DOHH2 (cell line): Measurements from ENCODE around the gene SH3RF2.
A peak's percentile ranks its signal among the peaks of the same experiment; 100 is the strongest.

Source experiments
- H3F3A ChIP-seq: fragments of 200-600 bp; sonication (generic), shearing (Covaris generic); 2 replicates; pipeline ENCODE4 v1.6.0; 2016; ENCODE audit warnings: antibody characterized with exemption, mild to moderate bottlenecking; ENCODE audit not compliant: control insufficient read depth, insufficient read depth
- H3K27ac ChIP-seq: fragments of 200-600 bp; sonication (generic); 2 replicates; pipeline ENCODE4 v1.5.1; 2014; ENCODE audit warnings: low read depth, mild to moderate bottlenecking, low read length, moderate library complexity
- H3K27me3 ChIP-seq: fragments of 200-600 bp; sonication (generic); 2 replicates; pipeline ENCODE4 v1.6.1; 2014; ENCODE audit warnings: mild to moderate bottlenecking, low read length, mixed read lengths; ENCODE audit not compliant: control insufficient read depth
- H3K36me3 ChIP-seq: fragments of 200-600 bp; sonication (generic); 2 replicates; pipeline ENCODE4 v1.6.1; 2014; ENCODE audit warnings: mild to moderate bottlenecking, low read length, moderate library complexity, mixed read lengths; ENCODE audit not compliant: control insufficient read depth
- H3K4me1 ChIP-seq: fragments of 200-600 bp; sonication (generic); 2 replicates; pipeline ENCODE4 v1.6.1; 2014; ENCODE audit warnings: mild to moderate bottlenecking, low read length, mixed read lengths; ENCODE audit not compliant: control insufficient read depth
- H3K4me2 ChIP-seq: fragments of 200-600 bp; sonication (generic); 2 replicates; pipeline ENCODE4 v1.6.0; 2014; ENCODE audit warnings: mild to moderate bottlenecking, low read length, moderate library complexity
- H3K4me3 ChIP-seq: fragments of 200-600 bp; sonication (generic); 2 replicates; pipeline ENCODE4 v1.5.1; 2014; ENCODE audit warnings: mild to moderate bottlenecking, low read length, mixed read lengths
- H3K79me2 ChIP-seq: fragments of 200-600 bp; sonication (generic); 2 replicates; pipeline ENCODE4 v1.6.1; 2014; ENCODE audit warnings: mild to moderate bottlenecking, low read length, mixed read lengths; ENCODE audit not compliant: control insufficient read depth
- H3K9me2 ChIP-seq: fragments of 200-600 bp; sonication (generic); replicated peaks from 2 replicates; pipeline ENCODE4 v1.6.1; 2014; ENCODE audit warnings: mild to moderate bottlenecking, low read length, mixed read lengths; ENCODE audit not compliant: control insufficient read depth
- H3K9me3 ChIP-seq: fragments of 200-600 bp; sonication (generic); 2 replicates; pipeline ENCODE4 v1.6.1; 2014; ENCODE audit warnings: antibody characterized with exemption, low read length, mixed read lengths; ENCODE audit not compliant: control insufficient read depth, insufficient read depth
- H4K20me1 ChIP-seq: fragments of 200-600 bp; sonication (generic); 2 replicates; pipeline ENCODE4 v1.6.0; 2014; ENCODE audit warnings: low read depth, mild to moderate bottlenecking, antibody characterized with exemption, low read length, moderate library complexity; ENCODE audit not compliant: control insufficient read depth, insufficient read depth
- CTCF ChIP-seq: fragments of 200-600 bp; sonication (generic); IDR thresholded peaks from one replicate; pipeline ENCODE4 v1.5.1; 2014; ENCODE audit warnings: antibody characterized with exemption, mild to moderate bottlenecking, low read depth, low read length; ENCODE audit not compliant: poor library complexity, severe bottlenecking
- EZH2phosphoT487 ChIP-seq: fragments of 200-600 bp; sonication (generic); IDR thresholded peaks from 2 replicates; pipeline ENCODE4 v1.6.1; 2017; ENCODE audit warnings: borderline replicate concordance, mild to moderate bottlenecking, antibody characterized with exemption, low read length, moderate library complexity, mixed read lengths

Gene SH3RF2

GRCh38 chr5:145903113-145903512 lies 33.3 kb upstream of the SH3RF2 start:
- Histone ChIP-seq H4K20me1 (no peaks in the 10 kb centered on the region), H3K27me3 (no peaks in the 10 kb centered on the region), H3K4me1 (no peaks in the 10 kb centered on the region), H3K9me2 (no peaks in the 10 kb centered on the region), H3K79me2 (no peaks in the 10 kb centered on the region), H3K36me3 (no peaks in the 10 kb centered on the region), H3K4me2 (no peak overlapping the region), H3F3A (no peaks in the 10 kb centered on the region), H3K9me3 (no peaks in the 10 kb centered on the region), H3K27ac (no peak overlapping the region), H3K4me3 (no peak overlapping the region)
- TF ChIP-seq CTCF: peak; percentile 26
- TF ChIP-seq EZH2phosphoT487: no peak

- TF ChIP-seq CTCF: no peak
- TF ChIP-seq EZH2phosphoT487: no peak
- H3K9me2 ChIP-seq: no peaks in the 10 kb centered on the region
- H3K36me3 ChIP-seq: no peaks in the 10 kb centered on the region
- H3F3A ChIP-seq: no peaks in the 10 kb centered on the region
- H3K4me2 ChIP-seq: no peak overlapping the region
- H3K79me2 ChIP-seq: no peaks in the 10 kb centered on the region
- H3K27ac ChIP-seq: no peak overlapping the region
- no peaks in the 10 kb centered on the region for H3K9me3 ChIP-seq
- no peaks in the 10 kb centered on the region for H3K27me3 ChIP-seq
- H3K4me1 ChIP-seq: no peaks in the 10 kb centered on the region
- H4K20me1 ChIP-seq: no peaks in the 10 kb centered on the region
- H3K4me3 ChIP-seq: no peak overlapping the region
Observed at GRCh38 chr5:145903867-145904266, 32.5 kb upstream of the SH3RF2 start.

GRCh38 chr5:145904743-145905142 lies 31.6 kb upstream of the SH3RF2 start:
- Histone ChIP-seq H3K27ac (no peak overlapping the region), H3K36me3 (no peaks in the 10 kb centered on the region), H4K20me1 (no peaks in the 10 kb centered on the region), H3F3A (no peaks in the 10 kb centered on the region), H3K4me1 (no peaks in the 10 kb centered on the region), H3K4me3 (no peak overlapping the region), H3K27me3 (no peaks in the 10 kb centered on the region), H3K9me3 (no peaks in the 10 kb centered on the region), H3K4me2 (no peak overlapping the region), H3K9me2 (no peaks in the 10 kb centered on the region), H3K79me2 (no peaks in the 10 kb centered on the region)
- TF ChIP-seq CTCF (no peak), EZH2phosphoT487 (no peak)

GRCh38 chr5:145906401-145906800 lies 30.0 kb upstream of the SH3RF2 start:
- Histone ChIP-seq H3K4me3 (no peak overlapping the region), H3K27me3 (no peaks in the 10 kb centered on the region), H3K79me2 (no peaks in the 10 kb centered on the region), H3K4me1 (no peaks in the 10 kb centered on the region), H3K9me2 (no peaks in the 10 kb centered on the region), H3K36me3 (no peaks in the 10 kb centered on the region), H3K9me3 (no peaks in the 10 kb centered on the region), H3F3A (no peaks in the 10 kb centered on the region), H4K20me1 (no peaks in the 10 kb centered on the region), H3K4me2 (no peak overlapping the region), H3K27ac (no peak overlapping the region)
- no peak for TF ChIP-seq CTCF
- no peak for TF ChIP-seq EZH2phosphoT487
